Activated T-cell treated with anti-CD3 and anti-CD28 coated beads for 1 hour (primary cell): ENCODE measurements around the gene THSD1.

ENCODE experiments used
- DNase-seq: peaks from one replicate; pipeline ENCODE4 v3.0.0-alpha.2; 2020; ENCODE audit warnings: low read depth

The THSD1 gene

GRCh38 chr13:52405767-52406494 lies at the start of gene THSD1:
Gene THSD1, minus strand, starts transcription at chr13:52406172. Its CDS starts 3,572 bp downstream, at chr13:52402600.
- no peak for DNase-seq

GRCh38 chr13:52455677-52456041 lies 49.7 kb upstream of the THSD1 start:
- DNase-seq = peak; percentile 72

- DNase-seq = peak; percentile 88
These were observed 49.1 kb upstream of the THSD1 start, which contains the start of gene CKAP2 for GRCh38 chr13:52454820-52455676. Gene CKAP2, plus strand, starts transcription at chr13:52455478. Its CDS starts 79 bp downstream, at chr13:52455557.

GRCh38 chr13:52454459-52454819 lies 48.5 kb upstream of the THSD1 start:
- no peak for DNase-seq

DNA sequence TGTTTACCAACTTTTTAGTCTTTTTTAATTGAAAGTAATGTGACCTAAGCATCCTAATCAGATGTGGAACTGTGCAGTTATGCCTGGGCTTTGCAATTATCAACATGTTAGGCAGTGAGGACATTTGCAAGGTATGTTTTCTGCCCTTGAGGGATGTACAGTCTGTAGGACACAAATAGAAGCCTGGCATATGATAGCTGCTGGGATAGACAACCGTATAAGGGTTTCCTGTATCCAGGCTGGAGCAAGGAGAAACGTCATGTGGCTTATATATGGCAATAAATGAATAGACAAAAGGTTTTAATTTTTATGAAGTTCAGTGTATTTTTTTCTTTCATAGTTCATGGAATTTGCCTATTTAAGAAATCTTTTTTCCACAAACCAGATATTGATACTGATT lies 46.5 kb upstream of the THSD1 start:
- DNase-seq = no peak

- no peak for DNase-seq
These were observed 45.3 kb upstream of the THSD1 start for GRCh38 chr13:52451135-52451804.

- DNase-seq = no peak
These were observed 44.8 kb upstream of the THSD1 start for GRCh38 chr13:52450793-52451116.

GRCh38 chr13:52450012-52450792 lies 44.2 kb upstream of the THSD1 start, which contains the start of gene VPS36:
Gene VPS36, minus strand, starts transcription at chr13:52450634. Its CDS starts 40 bp downstream, at chr13:52450594.
- peak; percentile 98 for DNase-seq

DNA sequence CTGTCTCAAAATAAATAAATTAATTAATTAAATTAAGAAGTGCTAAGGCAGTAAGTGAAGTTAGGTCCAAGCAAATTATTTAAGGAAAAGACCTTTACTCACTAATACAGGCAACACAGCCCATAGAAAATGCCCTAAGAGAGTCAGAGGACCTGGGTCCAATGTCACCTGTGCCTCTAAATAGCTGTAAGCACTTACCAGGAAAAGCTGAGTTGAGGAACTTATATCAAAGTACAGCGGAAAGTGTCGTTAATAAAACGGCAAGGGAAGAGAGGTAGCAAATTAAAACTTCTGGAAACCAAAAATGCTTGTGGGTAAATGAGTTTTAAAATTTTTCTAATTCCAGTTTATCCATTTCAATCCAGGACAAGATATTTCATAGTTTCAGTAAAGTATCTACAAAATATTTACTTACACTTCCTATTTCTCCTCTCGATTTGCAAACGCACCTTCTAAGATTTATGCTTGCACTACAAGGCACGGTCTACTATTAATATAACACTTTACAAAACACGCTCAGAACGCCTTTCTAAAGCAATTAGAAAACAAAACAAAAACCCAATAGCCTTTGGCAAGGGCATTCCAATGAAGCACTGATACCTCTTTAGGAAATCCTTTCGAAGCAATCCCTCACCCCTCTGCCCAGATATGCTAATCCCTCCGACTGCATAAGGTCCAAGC lies 43.5 kb upstream of the THSD1 start:
- DNase-seq = no peak

GRCh38 chr13:52447815-52448552 lies 42.0 kb upstream of the THSD1 start:
- DNase-seq = no peak

DNA sequence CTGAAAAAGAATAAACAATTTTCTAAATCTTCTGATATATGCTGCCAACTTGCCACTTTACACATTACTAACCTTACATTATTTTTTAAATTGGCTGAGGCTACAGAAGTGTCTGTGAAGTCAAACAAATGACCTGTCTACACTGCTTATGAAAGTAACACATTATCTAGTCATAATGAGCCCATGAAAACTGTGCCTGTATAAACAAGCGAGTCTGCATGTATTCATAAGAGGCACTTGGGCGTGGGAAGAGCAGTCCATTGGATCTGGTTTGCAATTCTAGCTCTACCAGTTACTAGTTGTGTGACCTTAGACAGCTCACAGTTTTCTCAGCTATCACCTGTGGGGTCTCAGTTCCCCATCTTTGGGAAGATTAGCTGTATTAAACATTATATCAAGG lies 41.4 kb upstream of the THSD1 start:
- DNase-seq = no peak

DNA sequence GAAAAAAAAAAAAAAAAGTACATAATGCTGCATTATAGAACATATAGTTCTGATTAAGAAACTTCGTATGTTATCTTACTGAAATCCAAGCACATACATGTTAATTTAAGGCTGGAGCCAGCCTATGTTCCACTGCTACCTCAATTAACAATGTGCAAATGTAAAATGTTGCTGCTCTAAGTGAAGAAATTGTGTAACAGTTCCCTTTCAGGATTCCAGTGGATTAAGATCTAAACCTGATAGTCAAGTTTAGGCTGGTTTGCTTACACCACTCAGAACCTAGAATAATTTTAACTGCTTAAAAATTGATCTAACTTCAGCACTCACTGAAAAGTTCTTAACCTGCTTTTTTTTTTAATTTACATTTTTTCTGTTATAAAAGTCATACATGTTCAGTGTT lies 40.3 kb upstream of the THSD1 start:
- DNase-seq = no peak

DNA sequence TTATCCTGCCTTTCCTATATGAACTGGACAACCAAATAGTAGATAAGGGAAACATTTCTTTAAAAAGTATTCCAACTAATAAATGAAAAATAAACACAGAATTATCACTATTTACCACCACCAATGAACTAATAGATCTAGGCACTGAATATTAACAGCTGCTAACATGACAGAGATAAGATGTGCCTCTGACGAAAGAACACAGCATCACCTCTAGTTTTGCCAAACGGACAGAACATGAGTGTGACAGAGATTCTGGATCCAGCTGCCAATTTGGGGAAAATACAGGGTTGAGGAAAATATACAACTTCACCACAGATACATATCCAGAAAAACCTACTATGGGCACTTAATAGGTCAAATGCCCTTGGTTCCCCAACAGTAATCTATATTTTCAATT lies 26.5 kb upstream of the THSD1 start:
- no peak for DNase-seq

GRCh38 chr13:52428295-52428694 lies 22.3 kb upstream of the THSD1 start:
- no peak for DNase-seq

DNA sequence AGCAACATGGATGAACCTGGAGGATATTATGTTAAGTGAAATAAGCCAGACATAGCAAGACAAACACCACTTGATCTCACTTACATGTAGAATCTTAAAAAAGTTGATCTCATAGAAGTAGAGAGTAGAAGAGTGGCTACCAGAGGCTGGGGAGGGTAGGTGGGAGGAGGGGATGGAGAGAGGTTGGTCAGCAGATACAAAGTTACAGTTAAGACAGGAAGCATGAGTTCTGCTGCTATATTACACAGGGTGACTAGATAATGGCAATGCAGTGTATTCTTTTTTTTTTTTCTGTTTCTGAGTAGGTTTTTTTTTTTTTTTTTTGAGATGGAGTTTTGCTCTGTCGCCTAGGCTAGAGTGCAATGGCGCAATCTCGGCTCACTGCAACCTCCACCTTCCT lies 15.2 kb upstream of the THSD1 start:
- DNase-seq = no peak

- DNase-seq = no peak
These were observed 13.1 kb upstream of the THSD1 start for GRCh38 chr13:52419080-52419479.

DNA sequence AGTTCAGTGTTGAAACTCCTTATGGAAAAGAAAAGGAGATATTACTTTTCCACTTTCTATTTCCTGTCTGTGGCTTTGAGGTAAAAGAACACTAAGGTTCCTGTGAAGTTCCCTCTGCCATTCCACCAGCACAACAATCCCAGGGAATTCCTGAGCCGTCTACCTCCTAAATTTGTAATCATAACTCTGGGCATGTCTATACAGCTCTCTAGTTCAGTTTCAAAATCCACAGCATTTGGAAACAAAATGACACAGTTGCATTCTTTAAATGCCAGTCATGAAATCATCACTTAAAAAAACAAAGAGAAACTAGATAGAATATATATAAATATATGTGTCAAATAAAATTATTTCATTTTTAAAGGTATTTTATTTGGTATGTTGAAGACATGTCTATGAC lies 9.0 kb upstream of the THSD1 start:
- no peak for DNase-seq

DNA sequence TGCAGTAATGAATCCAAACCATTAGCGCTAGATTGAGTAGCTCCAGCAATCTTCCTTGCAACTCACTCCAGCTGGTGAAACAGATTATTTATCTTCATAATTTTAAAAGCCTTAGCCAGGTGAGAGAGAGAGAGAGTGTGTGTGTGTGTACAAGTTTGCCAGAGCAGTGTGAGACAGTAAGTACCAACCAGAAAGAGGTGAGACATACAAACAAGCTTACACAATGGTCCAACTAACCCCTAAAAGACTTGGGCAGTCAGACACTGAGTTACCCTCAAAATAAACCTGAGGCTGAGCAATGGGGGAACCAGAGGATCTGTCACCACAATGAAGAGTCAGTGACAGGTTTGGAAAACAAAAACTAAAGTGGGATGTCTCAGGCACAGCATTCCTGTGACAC lies 8.1 kb upstream of the THSD1 start:
- no peak for DNase-seq

- no peak for DNase-seq
These were observed 6.2 kb upstream of the THSD1 start for GRCh38 chr13:52412128-52412527.

DNA sequence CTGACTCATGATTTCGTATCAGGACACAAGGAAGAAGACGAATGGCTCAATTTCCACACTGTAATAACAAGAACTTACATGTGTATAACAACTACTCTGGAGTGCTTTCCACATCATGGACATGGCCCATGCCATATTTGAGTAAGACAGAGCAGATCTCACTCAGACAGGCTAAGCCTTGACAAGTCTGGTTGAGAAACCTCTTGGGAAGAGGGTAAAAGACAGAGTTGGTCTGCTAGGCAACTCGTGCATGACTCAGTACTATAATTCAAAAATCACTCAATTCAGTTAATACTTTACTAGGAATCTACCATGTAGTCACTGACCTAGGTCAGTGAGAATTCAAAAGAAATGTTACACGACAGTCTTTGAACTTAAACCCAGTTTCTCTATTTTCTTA lies 5.7 kb upstream of the THSD1 start:
- no peak for DNase-seq
